H1 (cell line): ENCODE data around the gene TLL2. TPM values are rescaled to one million over a fixed set of nuclear protein-coding genes. Genes with fewer than 3 reads are reported as not detected.

Experiments used
- CTCF ChIA-PET: fragments of 300-600 bp; sonication (Branson Sonifier 250); formaldehyde crosslinking; loops from one replicate; lab custom pipeline; 2021; ENCODE audit not compliant: partially characterized antibody; lab: Charles Lee
- POLR2A ChIA-PET: fragments of 300-600 bp; sonication (Branson Sonifier 250); formaldehyde crosslinking; loops from one replicate; lab custom pipeline; 2021; ENCODE audit warnings: inconsistent platforms; ENCODE audit not compliant: partially characterized antibody; lab: Charles Lee
- DNase-seq, 2 experiments: peaks; one replicate each; pipeline versions ENCODE4 v3.0.0 to v3.0.0-alpha.2; 2010 to 2022; ENCODE audit warnings: low spot score in 2 of 2, low read depth in 1 of 2, mixed read lengths in 1 of 2
- FAIRE-seq: peaks from 2 replicates; lab custom pipeline; 2011; peaks lifted over from hg19 to GRCh38; lab: Jason Lieb, UNC
- H2AFZ ChIP-seq: 2 replicates; pipeline ENCODE4 v1.8.1; 2012; ENCODE audit warnings: low read length, inconsistent platforms
- H2AK5ac ChIP-seq: 2 replicates; pipeline ENCODE4 v1.6.1; 2013; ENCODE audit warnings: low read depth, low read length
- H2BK120ac ChIP-seq: replicated peaks from 2 replicates; pipeline ENCODE3; 2013; ENCODE audit warnings: low read depth, low read length, inconsistent platforms
- H2BK12ac ChIP-seq: 2 replicates; pipeline ENCODE4 v1.6.1; 2013; ENCODE audit warnings: low read depth, low read length
- H2BK15ac ChIP-seq: 2 replicates; pipeline ENCODE4 v1.6.1; 2013; ENCODE audit warnings: low read length
- H2BK20ac ChIP-seq: 2 replicates; pipeline ENCODE4 v1.6.1; 2013; ENCODE audit warnings: low read length
- H2BK5ac ChIP-seq: 2 replicates; pipeline ENCODE4 v1.6.1; 2013; ENCODE audit warnings: low read depth, low read length
- H3K14ac ChIP-seq: 2 replicates; pipeline ENCODE4 v1.6.1; 2013; ENCODE audit warnings: inconsistent platforms; ENCODE audit not compliant: insufficient read length
- H3K18ac ChIP-seq: 2 replicates; pipeline ENCODE4 v1.6.1; 2013; ENCODE audit warnings: low read length; ENCODE audit errors: extremely low read depth
- H3K23ac ChIP-seq: 2 replicates; pipeline ENCODE4 v1.6.1; 2013; ENCODE audit warnings: inconsistent platforms; ENCODE audit not compliant: insufficient read length
- H3K23me2 ChIP-seq: 2 replicates; pipeline ENCODE4 v1.6.1; 2013; ENCODE audit warnings: low read depth, low read length
- H3K27ac ChIP-seq: 2 replicates; pipeline ENCODE4 v1.6.1; 2011; ENCODE audit warnings: low read depth, low read length, inconsistent platforms
- H3K27me3 ChIP-seq, 4 experiments: replicated peaks in 1 of 4; 1 replicate in 1 of 4; 2 replicates in 3 of 4; pipeline versions ENCODE4 v1.6.1 to v1.8.1; 2011 to 2013; ENCODE audit warnings: low read length in 3 of 4, mild to moderate bottlenecking in 3 of 4, inconsistent platforms in 2 of 4, mixed read lengths in 2 of 4, moderate library complexity in 1 of 4; ENCODE audit not compliant: control insufficient read depth in 3 of 4, insufficient read depth in 3 of 4; ENCODE audit errors: extremely low read depth in 1 of 4
- H3K36me3 ChIP-seq, 4 experiments: 2 replicates each; pipeline versions ENCODE4 v1.6.1 to v1.8.1; 2011 to 2013; ENCODE audit warnings: mild to moderate bottlenecking in 4 of 4, low read length in 3 of 4, moderate library complexity in 2 of 4, control low read depth in 1 of 4, inconsistent platforms in 1 of 4; ENCODE audit not compliant: insufficient read depth in 4 of 4, control insufficient read depth in 2 of 4
- H3K4ac ChIP-seq: replicated peaks from 2 replicates; pipeline ENCODE3; 2013; ENCODE audit warnings: low read length, low read depth, mixed read lengths, inconsistent platforms; ENCODE audit not compliant: insufficient read length
- H3K4me1 ChIP-seq, 4 experiments: replicated peaks in 1 of 4; 1 replicate in 1 of 4; 2 replicates in 3 of 4; pipeline versions ENCODE4 v1.6.1 to v1.8.1; 2011 to 2013; ENCODE audit warnings: low read length in 3 of 4, inconsistent platforms in 2 of 4, mixed read lengths in 1 of 4; ENCODE audit not compliant: insufficient read depth in 4 of 4, control insufficient read depth in 3 of 4
- H3K4me2 ChIP-seq, 2 experiments: 2 replicates each; pipeline versions ENCODE4 v1.6.1 to v1.8.1; 2011 to 2013; ENCODE audit warnings: low read depth in 2 of 2, low read length in 2 of 2, control low read depth in 1 of 2, inconsistent platforms in 1 of 2, mild to moderate bottlenecking in 1 of 2; ENCODE audit not compliant: insufficient read depth in 1 of 2
- H3K4me3 ChIP-seq, 4 experiments: fragments of 200-600, 300-600 bp in 1 of 4; sonication (generic), shearing (Covaris generic), sonication (Bioruptor Twin) in 1 of 4; 2 replicates each; pipeline versions ENCODE4 v1.5.1 to v1.8.1; 2011 to 2016; ENCODE audit warnings: low read length in 4 of 4, low read depth in 3 of 4, control low read depth in 2 of 4, inconsistent platforms in 2 of 4, mild to moderate bottlenecking in 2 of 4, mixed read lengths in 1 of 4, moderate library complexity in 1 of 4; ENCODE audit not compliant: insufficient read depth in 2 of 4; ENCODE audit errors: extremely low read depth in 1 of 4
- H3K56ac ChIP-seq: replicated peaks from 2 replicates; pipeline ENCODE3; 2013; ENCODE audit warnings: low read depth, mild to moderate bottlenecking, mixed read lengths, low read length, inconsistent platforms; ENCODE audit not compliant: insufficient read length
- H3K79me1 ChIP-seq: 2 replicates; pipeline ENCODE4 v1.6.1; 2013; ENCODE audit warnings: low read depth, low read length, control low read depth
- H3K79me2 ChIP-seq, 2 experiments: 2 replicates each; pipeline versions ENCODE4 v1.6.1 to v1.8.1; 2012 to 2013; ENCODE audit warnings: low read length in 2 of 2, mild to moderate bottlenecking in 2 of 2, inconsistent platforms in 1 of 2; ENCODE audit not compliant: insufficient read depth in 2 of 2, control insufficient read depth in 1 of 2
- H3K9ac ChIP-seq, 4 experiments: replicated peaks in 1 of 4; 1 replicate in 1 of 4; 2 replicates in 3 of 4; pipeline versions ENCODE4 v1.6.1 to v1.8.1; 2011 to 2013; ENCODE audit warnings: low read depth in 3 of 4, low read length in 3 of 4, control low read depth in 2 of 4, mild to moderate bottlenecking in 2 of 4, moderate library complexity in 2 of 4, inconsistent platforms in 1 of 4; ENCODE audit errors: extremely low read depth in 1 of 4
- H3K9me3 ChIP-seq, 2 experiments: 2 replicates each; pipeline versions ENCODE4 v1.6.1 to v1.8.1; 2012 to 2013; ENCODE audit warnings: mild to moderate bottlenecking in 2 of 2, moderate library complexity in 2 of 2, control low read depth in 1 of 2, inconsistent platforms in 1 of 2, low read depth in 1 of 2, low read length in 1 of 2, mixed read lengths in 1 of 2; ENCODE audit not compliant: insufficient read depth in 2 of 2
- H4K20me1 ChIP-seq, 2 experiments: replicated peaks in 1 of 2; 2 replicates each; pipeline versions ENCODE3 to v1.8.1; 2011 to 2013; ENCODE audit warnings: inconsistent platforms in 2 of 2, low read length in 2 of 2, mild to moderate bottlenecking in 1 of 2; ENCODE audit not compliant: insufficient read depth in 2 of 2, control insufficient read depth in 1 of 2
- H4K5ac ChIP-seq: 2 replicates; pipeline ENCODE4 v1.6.1; 2013; ENCODE audit warnings: low read length, low read depth, mixed read lengths, inconsistent platforms; ENCODE audit not compliant: insufficient read length
- H4K8ac ChIP-seq: 2 replicates; pipeline ENCODE4 v1.8.0; 2013; ENCODE audit warnings: mild to moderate bottlenecking, moderate library complexity, low read length, inconsistent platforms; ENCODE audit not compliant: insufficient read depth; ENCODE audit errors: extremely low read depth
- H4K91ac ChIP-seq: replicated peaks from 2 replicates; pipeline ENCODE3; 2013; ENCODE audit warnings: low read length, mixed read lengths, inconsistent platforms; ENCODE audit not compliant: insufficient read length
- BACH1 ChIP-seq: IDR thresholded peaks from 2 replicates; pipeline ENCODE4 v1.6.1; 2012; ENCODE audit warnings: low read length, improper control_type of control experiment
- CBX8 ChIP-seq: fragments of 300-800, 300-1000 bp; sonication (generic); IDR thresholded peaks from 2 replicates; pipeline ENCODE4 v1.7.1; 2016; ENCODE audit warnings: low read depth, low read length, borderline replicate concordance
- HDAC2 ChIP-seq, 2 experiments: fragments of 300-600 bp in 1 of 2; sonication (generic) in 1 of 2; IDR thresholded peaks; 2 replicates each; pipeline ENCODE4 v1.6.1; 2011 to 2012; ENCODE audit warnings: low read depth in 2 of 2, low read length in 2 of 2, mild to moderate bottlenecking in 2 of 2, moderate library complexity in 2 of 2, borderline replicate concordance in 1 of 2, inconsistent platforms in 1 of 2
- KDM1A ChIP-seq: fragments of 200-600, 300-600 bp; sonication (generic); IDR thresholded peaks from 2 replicates; pipeline ENCODE4 v1.7.1; 2016; ENCODE audit warnings: mild to moderate bottlenecking, low read length, borderline replicate concordance
- TEAD4 ChIP-seq: IDR thresholded peaks from 2 replicates; pipeline ENCODE4 v1.6.1; 2012; ENCODE audit warnings: low read depth, low read length, inconsistent platforms, mixed read lengths
- WGBS, 2 experiments: shearing (Covaris generic) in 1 of 2; methylation state at CpG; one replicate each; pipeline versions ENCODE4 v1.1.6 to v1.1.7; 2013 to 2015; ENCODE audit warnings: low lambda C conversion rate in 2 of 2, mixed read lengths in 2 of 2, inconsistent platforms in 1 of 2, low coverage in 1 of 2, missing lambda C conversion rate in 1 of 2; ENCODE audit not compliant: insufficient replicate concordance in 2 of 2, insufficient coverage in 1 of 2, insufficient read length in 1 of 2; ENCODE audit errors: extremely low coverage in 1 of 2, missing lambda C conversion rate in 1 of 2; 5-methylcytosine and 5-hydroxymethylcytosine counted together
- polyA plus RNA-seq, 7 experiments: library from polyadenylated mRNA; depleted of rRNA in 3 of 7; stranded (reverse) in 5 of 7; unstranded in 2 of 7; fragments of >200 nt in 5 of 7; fragments of 200-250 nt in 2 of 7; gene quantifications; 1 replicate in 5 of 7; 2 replicates in 1 of 7; 4 replicates in 1 of 7; pipeline versions ENCODE4 v1.2.1 to v1.2.3, GENCODE V29; 2011 to 2013; ENCODE audit warnings: missing spikeins in 2 of 7, mixed read lengths in 2 of 7
- total RNA-seq: library from RNA; stranded (reverse); fragmentation: NEBNext Ultra II Directional; extraction: Animal tissue kit (Norgen Biotek cat#: 25700); gene quantifications from 2 replicates; pipeline ENCODE4 v1.2.1, GENCODE V29; 2021
- TF ChIP-seq, protein P1 (sequence below), 3 experiments: IDR thresholded peaks; 1 replicate in 2 of 3; 2 replicates in 1 of 3; pipeline versions ENCODE4 v1.5.1 to v1.6.1; 2011; ENCODE audit warnings: low read length in 3 of 3, mild to moderate bottlenecking in 3 of 3, inconsistent platforms in 2 of 3, low read depth in 1 of 3, moderate library complexity in 1 of 3; ENCODE audit not compliant: insufficient read depth in 1 of 3; ENCODE audit errors: control extremely low read depth in 1 of 3

TLL2 gene
- total and polyA plus RNA-seq, 2 of the 8 experiments (the other 6 are each of a cell fraction or from before 2014, with no cell fraction given) = 2.4 to 3.2 TPM

DNA sequence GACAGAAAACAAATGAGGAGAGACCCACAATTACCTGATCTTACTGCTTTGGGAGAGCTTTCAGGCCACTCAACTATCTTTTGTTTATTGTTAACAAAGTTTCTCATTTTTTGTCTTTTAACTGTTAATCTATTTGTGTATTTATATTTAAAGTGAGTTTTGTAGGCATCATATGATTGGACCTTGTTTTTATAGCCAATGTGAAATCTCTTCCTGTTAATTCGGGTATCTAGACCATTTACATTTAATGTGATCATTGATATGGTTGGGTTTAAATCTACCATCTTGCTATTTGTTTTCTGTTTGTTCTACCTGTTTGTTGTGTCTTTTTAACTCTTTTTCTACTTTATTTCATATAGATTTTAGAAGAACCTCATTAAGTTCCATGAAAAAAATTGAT, 167.4 kb downstream of the TLL2 start:
- no peak overlapping the region for H4K8ac ChIP-seq
- POLR2A ChIA-PET = no interaction called here
- FAIRE-seq = no peak

More for the DNA sequence above, 167.4 kb downstream of the TLL2 start:
- Histone ChIP-seq H2AFZ (no peak overlapping the region), H2BK5ac (0 out of 2 replicates have a peak overlapping the region, but pooled peaks have one; percentile 80), H2AK5ac (no peak overlapping the region), H2BK20ac (no peak overlapping the region), H3K18ac (no peak overlapping the region), H3K27me3 (peaks cover 0 to 1% (median 0%) of the 10 kb centered on the region in 4 experiments; a peak in 1 of 7 replicates), H4K5ac (no peak overlapping the region), H4K20me1 (no peaks in the 10 kb centered on the region), H4K91ac (no peak overlapping the region), H3K23ac (no peak overlapping the region), H3K4me2 (no peak overlapping the region), H2BK12ac (no peak overlapping the region), H3K27ac (no peak overlapping the region), H3K14ac (no peak overlapping the region), H2BK120ac (peak overlapping the region; percentile 54), H3K36me3 (peaks cover 0 to 3% (median 0%) of the 10 kb centered on the region in 4 experiments; a peak in 1 of 8 replicates), H3K9ac (no peak overlapping the region), H3K56ac (no peak overlapping the region), H3K4ac (no peak overlapping the region), H3K4me3 (peak overlapping the region in 1 of 4 experiments; percentile 31; a peak in 1 of 8 replicates), H3K79me1 (no peaks in the 10 kb centered on the region), H2BK15ac (no peak overlapping the region), H3K79me2 (no peaks in the 10 kb centered on the region), H3K23me2 (no peaks in the 10 kb centered on the region), H3K4me1 (peaks cover 0 to 8% (median 7%) of the 10 kb centered on the region in 4 experiments; a peak in 6 of 7 replicates), H3K9me3 (peaks cover 10 to 11% of the 10 kb centered on the region in 2 experiments)
- no peak for DNase-seq
- WGBS, 2 experiments = 86% methylated on average over 1 of the region's 1 CpG; no CpG with 5 or more reads in 1 of the 2 experiments
- CTCF ChIA-PET = interaction anchor here (0.8 to 2.0 kb wide), 3 partner anchors 8 to 76 kb away, joined by 3 to 11 read pairs (median 3); no protein-coding TSS in a partner anchor
- TF ChIP-seq CBX8 (no peak), BACH1 (no peak), KDM1A (peak; percentile 91), TEAD4 (no peak), HDAC2 (IDR thresholded peaks at IDR 0.05; ENCODE audit: borderline replicate concordance in 1 of 2, low read depth in 2 of 2, low read length in 2 of 2) (0 out of 4 replicates have a peak, but pooled peaks of 1 of the 2 experiments have one; percentile 39)
- TF ChIP-seq, protein P1, sequence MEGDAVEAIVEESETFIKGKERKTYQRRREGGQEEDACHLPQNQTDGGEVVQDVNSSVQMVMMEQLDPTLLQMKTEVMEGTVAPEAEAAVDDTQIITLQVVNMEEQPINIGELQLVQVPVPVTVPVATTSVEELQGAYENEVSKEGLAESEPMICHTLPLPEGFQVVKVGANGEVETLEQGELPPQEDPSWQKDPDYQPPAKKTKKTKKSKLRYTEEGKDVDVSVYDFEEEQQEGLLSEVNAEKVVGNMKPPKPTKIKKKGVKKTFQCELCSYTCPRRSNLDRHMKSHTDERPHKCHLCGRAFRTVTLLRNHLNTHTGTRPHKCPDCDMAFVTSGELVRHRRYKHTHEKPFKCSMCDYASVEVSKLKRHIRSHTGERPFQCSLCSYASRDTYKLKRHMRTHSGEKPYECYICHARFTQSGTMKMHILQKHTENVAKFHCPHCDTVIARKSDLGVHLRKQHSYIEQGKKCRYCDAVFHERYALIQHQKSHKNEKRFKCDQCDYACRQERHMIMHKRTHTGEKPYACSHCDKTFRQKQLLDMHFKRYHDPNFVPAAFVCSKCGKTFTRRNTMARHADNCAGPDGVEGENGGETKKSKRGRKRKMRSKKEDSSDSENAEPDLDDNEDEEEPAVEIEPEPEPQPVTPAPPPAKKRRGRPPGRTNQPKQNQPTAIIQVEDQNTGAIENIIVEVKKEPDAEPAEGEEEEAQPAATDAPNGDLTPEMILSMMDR (IDR thresholded peaks at IDR 0.05; ENCODE audit: control extremely low read depth in 1 of 3, insufficient read depth in 1 of 3, low read depth in 1 of 3, low read length in 3 of 3) = no peak
